Fibroblast of gingiva (primary cell): Measurements from ENCODE around the gene SIL1.

Experiments
- DNase-seq: peaks from one replicate; pipeline ENCODE4 v3.0.0-alpha.2; 2011; ENCODE audit warnings: low read depth

The SIL1 gene

DNA sequence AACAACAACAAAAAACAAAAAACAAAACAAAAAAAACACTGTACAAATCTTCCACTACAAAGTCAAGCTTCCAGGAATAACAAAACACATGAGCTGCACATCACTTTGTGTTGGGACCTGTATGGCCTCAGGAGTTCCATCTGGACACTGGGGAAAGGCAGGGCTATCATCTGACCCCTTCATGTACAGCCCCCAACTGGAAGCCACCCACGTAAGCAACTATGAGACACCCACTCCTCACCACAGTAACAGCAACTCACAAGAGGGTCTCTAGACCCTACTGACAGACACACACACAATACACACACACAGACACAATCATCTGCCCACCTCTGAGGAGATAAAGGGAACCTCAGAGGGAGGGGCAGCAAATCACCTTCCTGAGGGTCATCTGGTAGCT, 241.4 kb downstream of the SIL1 start:
- DNase-seq = no peak

DNA sequence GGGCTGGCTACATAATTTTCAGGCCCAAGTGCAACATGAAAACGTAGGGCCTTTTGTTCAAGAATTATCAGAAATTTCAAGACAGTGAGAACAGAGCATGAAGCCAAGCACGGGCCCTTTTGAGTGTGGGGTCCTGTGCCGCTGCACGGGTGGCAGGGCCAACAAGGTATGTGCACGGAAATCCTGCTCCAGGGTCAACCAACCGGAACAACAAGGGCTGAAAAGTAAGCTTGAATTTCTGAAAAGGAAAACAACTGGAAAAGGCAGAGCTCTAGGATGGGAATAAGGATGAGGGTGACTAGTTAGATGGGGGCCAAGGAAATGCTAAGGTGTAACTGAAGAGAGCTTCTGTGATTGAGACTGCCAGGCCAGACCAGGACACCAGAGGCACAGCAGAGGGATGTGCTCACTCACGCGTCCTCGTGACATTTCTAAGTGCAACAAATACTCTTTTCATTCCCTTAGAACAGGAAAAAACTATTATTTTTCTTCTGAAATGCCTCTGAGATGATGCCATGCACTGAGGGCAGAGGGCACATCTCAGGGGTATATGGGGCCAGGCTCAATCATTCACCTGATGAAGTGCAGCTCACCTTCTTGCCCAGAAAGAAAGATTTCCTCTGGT, 242.4 kb downstream of the SIL1 start:
- no peak for DNase-seq

DNA sequence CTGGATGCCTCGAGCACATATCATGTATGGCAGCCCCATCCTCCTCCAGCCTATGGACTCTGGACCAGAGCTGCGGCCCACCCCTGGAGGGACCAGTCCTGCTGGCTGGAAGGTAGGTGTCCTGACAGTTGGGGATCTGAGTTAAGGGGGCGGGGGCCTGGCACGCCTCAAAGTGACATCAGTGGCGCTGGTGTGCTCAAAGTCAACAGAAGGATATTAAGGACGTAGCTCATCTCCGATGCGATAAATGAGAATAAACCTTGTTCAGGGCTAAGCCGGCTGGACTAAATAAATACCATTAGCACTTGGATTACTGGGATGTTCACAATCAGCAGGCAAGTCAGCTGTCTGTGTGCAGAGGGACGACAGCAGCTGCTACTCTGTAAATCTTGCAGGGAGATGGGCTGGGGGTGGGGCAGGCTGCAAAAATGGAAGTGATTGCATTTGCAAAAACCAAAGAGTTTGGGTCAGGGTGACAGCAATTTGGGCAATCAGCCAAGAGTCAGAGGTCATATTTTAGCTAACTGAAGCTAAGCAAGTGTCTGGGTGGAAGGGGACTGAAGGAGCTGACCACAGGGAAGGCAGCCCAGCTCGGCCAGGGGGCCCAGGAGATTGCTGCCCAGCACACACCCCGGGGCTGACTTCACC, 243.0 kb downstream of the SIL1 start:
- DNase-seq = no peak

DNA sequence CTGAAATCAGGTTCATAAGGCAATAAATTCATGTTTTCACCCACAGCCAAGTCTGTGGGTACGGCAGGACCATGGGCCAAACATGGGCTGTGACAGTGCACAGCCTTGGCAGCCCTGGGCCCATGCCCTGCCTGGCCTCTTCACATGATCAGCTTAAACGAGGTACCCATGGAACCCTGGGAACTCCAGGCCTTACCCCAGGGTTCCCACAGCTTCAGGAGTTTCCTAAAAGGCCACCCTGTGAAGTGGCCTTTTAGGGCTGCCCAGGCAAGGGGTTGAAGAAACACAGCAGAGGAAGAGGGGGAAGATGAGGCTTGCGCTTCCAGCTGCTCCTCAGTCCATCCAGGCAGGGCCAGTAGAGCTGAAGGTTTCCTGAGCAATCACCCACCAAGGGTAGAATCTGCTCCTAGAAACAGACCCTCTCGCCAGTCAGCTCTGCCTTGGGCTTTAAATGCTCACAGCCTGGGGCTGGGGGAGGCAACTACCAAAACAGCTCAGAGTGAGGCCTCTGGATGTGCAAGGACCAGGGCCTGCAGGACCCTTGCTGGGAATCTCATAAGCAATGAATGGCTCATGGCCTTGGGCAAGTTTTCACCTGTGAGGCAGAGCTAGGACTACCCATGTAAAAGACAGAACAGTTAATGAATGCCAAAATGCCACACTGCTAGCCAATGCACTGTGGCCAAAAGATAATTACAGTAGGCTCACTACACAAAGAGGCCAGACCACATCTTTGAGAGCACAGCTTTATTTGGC, 243.7 kb downstream of the SIL1 start:
- no peak for DNase-seq

DNA sequence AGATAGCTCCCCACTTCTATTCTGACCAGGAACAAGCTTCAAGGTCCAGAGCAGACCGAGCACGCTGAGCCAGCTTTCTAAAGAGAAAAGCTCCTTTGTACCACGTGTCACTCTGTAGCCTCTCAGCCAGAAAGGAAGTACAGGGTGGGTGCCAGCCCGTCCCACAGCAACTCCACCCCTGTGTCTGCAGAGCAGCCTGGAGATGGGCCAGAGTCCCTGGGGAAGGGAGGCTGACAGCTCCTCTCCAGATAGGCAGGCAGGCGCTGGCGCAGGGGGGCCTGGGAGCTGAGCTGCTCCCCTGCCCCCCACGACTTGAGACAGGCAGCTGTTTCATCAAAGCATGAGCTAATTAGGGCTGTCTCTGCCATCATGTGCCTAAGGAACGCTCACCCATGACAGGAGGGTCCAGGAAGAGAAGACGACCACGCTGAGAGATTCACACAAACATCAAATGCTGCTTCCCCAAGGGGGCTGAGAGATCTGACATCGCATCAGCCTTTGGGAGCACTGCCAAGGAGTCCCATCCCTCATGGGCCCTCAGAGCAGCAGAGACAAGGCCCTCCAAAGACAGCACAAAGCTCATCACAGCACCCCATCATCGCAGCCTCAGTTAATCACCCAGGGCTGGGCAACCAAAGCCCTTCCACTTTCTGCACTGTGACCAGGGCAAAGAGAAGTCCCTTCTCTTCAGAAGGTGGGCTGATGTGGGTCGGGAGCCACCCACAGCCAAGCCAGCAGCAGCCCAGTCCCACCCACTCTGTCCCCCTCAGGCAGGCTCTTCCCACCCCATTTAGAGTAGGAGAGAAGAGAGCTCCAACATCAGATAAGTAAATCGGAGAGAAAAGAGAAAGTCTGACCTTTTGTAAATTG, 244.5 kb downstream of the SIL1 start:
- peak; percentile 68 for DNase-seq

DNA sequence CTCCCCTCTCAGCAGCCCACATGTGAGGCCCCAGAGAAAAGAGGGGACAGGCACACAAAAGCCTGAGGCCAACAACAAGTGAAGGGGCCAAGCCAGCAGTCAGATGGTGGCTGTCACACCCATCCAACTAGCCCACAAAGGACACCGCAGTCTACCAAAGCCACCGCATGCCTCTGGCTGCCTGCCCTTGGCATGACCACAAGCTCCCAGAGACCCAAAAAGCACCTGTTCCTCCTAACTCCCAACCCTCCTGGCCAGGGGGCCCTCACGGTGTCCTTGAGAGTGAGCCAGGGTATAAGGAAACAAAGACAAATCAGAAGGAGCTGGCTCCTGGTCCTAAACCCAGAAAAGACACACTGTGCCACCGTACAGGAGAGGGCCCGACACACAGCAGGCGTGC, 245.2 kb downstream of the SIL1 start:
- DNase-seq = no peak

DNA sequence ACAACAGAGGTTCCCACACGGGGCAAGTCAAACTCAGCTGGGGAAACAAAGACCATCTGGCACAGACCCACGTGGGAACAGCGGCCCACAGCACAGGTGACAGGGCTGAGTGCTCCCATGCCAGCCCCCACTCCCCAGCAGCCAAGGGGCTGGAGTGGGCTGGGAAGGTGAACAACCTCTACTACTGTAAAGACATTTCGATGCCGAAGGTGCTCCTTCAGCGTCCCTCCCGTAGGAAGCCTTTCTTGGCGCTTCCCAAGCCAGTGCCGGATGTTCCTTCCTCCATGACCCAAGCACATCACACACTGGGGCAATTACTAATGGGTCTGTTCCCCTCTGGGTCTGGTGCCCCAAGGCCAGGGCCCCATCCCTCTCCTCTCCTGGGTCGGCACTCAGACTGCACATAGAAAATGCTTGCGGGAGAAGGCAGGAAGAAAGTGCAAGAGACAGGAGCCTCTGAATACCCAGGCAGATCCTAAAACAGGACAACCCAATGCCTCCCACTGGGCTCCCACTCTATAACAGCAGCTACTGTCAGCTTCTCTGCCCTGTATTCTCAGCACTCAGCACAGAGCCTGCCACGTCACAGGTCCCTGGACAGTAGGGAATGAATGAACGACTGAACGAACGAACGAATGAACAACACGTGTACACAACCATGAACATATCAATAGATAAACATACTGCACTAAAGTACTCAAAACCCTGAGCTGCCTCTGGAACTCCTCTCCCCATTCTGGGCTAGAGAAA, 246.0 kb downstream of the SIL1 start:
- DNase-seq = no peak

DNA sequence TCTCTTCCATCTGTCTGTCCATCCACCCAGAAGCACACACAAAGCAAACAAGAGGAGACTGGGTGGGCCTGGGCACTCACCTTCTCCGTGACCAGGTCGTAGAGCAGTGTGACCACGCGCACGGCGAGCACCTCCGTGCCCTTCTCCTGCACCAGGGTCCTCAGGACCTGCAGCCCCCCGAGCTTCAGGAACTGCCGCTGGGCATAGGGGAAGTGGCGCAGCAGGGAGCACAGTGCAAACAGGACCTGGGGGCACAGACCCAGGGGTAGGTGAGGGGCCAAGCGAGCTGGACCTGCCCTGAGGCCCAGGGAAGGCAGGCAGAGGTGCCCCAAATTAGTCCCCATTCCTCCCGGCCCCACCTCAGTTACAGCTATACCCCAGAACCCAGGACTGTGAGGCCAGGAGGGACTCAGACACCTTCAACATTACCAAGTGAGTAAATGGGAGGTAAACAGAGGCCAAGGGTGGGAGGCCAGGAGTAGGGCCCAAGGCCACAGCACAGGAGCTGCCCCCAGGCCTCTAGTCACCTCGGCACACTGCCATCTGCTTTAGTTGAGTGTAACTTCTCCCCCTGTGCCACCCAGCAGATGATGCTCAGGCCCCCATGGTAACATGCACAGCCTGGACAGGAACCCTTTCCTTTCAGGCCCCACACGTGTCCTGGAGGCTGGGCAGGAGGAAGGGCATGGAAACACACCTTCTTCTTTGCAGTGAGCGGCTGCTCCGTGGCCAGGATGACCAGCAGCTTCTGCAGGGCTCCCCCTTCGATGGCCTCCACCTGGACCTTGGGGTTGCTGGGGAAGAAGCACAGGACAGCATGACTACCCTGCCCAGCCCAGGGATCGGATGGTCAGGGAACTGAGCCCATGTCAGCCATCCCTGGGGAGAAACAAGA, 246.8 kb downstream of the SIL1 start:
- no peak for DNase-seq

DNA sequence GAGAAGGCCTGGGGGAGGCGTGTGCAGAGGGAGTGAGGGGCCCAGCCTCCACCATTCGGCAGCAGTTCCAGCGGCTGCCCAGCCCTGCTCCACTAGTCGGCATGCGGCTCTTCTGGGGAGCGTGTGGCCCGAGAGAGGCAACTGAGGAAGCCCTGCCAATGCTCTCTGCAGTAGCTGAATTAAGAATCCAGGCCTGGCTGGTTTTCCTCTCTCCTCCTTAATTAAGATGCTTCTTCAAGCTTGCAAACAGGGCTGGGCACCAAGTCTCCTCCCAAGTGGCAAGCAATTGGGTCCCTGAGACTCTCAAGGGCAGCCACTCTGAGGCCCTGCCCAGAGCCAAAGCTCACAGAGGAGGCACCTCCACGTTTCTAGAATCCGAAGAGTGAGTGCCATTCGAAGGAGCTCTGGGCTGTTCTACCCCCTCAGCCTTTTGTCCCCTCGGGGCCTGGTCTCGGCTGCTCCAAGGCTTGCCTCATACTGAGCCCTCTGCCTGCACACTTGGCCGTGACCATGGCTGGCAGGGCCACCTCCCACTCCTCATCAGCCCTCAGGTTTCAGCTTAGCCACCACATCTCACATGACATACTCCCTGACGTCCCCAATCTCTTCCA, 247.6 kb downstream of the SIL1 start:
- DNase-seq = no peak

DNA sequence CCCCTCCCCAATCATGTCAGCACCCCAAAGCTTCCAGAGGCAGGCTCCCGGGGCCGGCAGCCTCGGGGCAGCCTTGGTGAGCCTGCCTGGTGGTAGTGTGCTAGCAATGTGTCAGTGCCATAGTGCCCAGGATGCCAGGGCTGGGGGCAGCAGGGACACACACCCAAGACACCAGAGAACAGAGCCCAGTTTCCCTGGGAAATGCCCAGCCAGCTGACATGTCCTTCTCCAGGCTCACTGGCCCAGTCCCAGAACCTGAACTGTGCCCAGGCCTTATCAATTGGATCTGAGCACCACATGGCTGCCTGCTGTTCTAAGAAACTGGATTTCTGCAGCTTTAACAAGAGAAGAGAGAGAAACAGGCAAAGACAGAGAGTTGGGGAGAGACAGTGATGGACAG, 248.2 kb downstream of the SIL1 start:
- DNase-seq = no peak

DNA sequence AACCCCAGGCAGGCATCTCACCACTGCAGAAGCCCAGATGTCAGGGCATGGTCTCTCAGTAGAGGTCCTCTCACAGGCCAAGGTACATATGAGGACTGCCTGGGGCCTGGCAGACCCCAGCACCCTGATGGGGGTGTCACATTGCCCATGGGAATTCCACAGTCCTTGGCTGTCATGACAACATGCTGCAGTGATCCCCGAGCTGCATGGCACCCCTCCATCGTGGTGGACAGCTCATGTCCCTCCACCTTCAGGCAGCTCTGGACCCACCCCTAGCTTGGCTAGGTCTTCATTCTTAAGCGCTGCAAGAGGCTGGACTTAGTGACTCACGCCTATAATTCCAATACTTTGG, 249.0 kb downstream of the SIL1 start:
- no peak for DNase-seq

DNA sequence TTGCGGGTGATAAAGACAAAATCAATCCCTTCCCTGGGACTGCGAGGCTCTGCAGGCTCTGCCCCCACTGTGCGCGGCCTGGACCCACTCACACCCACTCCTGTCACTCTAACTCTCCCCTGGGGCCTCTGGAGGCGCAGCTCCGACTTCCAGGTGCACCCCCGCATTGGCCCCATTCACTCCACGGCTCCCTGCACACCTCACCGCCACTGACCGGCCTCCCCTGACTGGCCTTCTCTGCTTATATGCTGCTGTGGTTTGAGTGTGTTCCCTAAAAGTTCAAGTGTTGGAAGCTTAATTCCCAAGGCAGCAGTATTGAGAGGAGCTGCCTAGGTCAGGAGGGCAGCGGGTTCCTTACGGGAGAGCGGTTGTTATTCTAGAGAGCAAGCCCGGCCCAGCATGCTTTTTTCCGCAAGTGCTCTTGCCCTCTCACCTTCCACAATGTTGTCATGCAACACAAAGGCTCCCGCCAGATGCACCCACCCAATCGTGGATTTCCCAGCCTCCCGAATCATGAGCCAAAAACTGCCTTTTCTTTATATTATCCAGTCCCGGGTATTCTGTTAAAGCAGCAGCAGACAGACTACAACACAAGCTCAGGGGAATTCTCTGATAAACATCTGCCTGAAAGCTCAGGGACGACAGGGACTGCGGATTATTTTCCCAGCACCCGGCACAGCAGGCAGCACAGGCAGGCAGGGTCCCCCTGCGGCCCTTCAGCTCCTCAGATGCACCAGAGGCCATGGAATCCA, 249.5 kb downstream of the SIL1 start:
- no peak for DNase-seq

DNA sequence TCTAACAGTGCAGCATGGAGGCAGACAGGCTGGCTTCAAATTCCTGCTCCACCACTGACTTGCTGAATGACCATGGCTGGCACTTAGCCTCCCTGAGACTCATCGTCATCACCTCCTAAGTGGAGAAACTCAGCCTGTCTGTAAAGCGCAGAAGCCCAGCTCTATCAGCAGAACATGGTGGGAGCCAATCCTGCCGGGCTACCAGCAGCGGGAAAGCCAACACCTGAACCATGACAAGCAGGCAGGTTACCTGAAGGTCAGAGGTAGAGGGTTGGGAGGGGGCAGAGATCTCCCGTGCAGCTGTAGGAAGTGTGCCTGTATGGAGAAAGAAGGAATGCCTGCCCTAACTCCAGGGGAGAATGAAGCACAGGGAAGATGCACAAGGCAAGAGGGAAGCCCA, 250.4 kb downstream of the SIL1 start:
- no peak for DNase-seq

DNA sequence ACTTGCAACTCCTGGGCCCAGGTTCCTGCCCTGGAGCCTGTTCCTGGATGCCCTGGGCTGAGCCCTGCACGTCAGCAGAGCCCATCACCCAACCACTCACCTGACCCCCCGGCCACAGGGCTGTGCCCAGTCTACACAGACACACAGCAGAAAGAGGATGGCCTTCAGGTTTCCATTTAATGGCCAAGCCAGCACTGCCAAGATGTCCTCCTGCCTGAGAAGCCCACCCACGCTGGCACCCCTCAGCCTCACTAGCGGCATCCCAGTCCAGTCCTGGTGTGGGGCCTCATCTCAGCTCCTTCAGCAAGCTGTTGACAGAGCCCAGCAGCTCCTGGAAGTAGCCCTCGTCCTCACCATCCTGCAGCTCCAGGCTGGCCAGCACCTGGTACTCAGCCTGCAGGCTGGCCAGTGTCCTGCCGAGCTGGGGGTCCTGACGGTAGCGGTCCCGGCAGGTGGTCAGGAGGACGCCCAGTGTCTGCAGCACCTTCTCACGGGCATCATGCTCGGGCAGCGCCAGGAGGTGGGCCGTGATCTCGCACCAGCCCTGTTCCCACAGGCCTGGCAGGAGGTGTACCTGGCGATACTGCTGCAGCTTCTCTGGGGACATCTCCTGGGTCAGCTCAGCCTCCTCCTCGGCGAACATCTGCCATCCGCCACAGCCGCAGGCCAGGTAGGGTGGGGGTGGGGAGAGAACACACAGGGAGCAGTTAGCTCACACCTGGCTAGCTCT, 251.2 kb downstream of the SIL1 start:
- DNase-seq = no peak

DNA sequence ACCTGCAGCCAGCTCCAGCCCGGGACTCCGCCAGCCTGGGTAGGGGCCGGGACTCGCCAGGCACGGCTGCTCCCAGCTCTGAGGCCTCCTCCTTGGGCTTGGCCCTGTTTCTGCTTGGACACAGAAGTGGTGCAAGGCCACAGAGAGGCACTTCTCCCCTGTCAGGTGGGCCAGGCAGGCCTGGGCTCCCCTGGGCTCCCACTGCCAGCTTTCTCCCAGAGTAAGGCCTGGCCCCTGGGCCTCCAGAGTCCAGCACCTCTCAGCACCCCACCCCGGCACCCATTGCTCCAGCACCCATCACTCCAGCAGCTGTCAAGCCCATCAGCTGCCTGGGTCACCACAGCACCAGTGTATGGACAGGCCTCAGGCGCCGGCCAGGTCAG, 251.9 kb downstream of the SIL1 start:
- no peak for DNase-seq

DNA sequence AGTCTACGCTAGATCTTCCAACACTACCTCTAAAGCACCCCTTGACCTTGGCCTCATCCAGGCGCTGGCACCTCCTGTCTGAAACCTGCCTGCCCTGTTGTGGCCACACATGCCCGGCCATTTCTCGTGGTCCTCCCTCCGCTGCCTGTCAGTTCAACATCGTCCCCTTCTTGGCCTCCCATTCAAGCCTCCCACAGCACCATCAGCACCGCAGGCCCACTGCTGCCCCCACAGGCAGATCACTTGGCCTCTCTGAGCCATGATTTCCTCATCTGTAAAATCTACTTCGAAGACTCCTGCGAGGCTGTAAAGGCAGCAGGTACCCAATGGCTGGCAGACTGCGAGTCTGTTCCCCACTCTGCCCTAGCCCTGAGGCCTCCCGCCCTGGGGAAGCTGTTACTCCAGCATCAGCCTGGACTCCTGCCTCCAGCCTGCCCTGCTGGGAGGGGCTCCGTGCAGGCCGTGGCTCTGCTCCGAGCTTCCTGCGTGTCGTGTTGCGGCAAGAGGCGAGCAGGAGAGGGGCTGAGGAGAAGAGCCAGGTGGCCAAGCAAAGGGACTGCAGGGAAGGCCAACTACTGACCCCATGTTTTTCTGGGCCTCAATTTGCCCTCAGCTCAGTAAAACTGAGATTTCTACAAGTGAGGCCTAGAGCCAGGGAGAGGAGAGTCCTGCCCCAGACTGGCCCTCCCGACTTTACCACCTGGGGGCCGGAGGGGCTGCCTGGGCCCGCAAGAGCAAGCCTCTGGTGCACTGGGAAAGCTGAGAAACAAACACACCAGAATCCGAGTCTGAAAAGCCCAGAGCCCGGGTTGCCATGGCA, 252.5 kb downstream of the SIL1 start:
- no peak for DNase-seq

DNA sequence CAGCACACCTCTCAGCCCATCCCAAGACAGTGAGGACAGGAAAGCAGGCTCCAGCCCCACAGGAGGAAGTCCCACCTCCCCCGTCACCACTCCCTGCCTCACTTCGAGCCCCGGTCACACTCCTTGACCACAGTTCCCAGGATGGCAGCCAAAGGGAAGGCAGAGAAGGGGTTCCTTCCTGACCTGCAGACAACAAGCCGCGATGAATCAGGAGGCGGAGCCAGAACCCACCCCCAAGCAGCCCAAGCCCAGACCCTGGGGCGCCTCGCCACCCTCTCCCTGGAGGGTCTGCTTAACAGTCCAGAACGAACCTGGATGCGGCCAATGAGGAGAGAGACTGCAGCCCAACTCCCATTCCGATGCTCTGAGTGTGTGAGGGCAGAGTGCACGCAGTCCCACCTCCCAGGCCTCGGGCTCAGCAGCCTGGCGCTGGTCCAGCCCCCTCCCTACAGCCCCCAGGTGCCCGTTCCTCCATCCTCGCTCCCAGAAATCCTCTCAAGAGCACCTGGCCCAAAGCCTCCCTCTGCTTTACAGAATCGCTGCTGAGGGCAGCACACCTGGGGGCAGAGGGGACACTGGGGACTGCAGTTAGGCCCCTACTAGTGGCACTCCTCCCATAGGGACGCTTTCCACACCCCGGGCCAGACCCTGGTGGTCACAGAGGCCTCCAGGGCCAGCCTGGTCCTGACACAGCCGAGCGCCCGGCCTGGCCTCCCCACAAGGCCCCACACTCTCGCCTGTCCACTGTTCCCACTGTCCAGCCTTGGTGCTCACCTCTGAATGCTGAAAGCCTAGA, 253.4 kb downstream of the SIL1 start:
- DNase-seq = no peak
